GM21360 (cell line): Measurements from ENCODE around the gene AHR.
A peak's percentile ranks its signal among the peaks of the same experiment; 100 is the strongest.

Experiments
- ATAC-seq: cut with Tn5 transposase; IDR thresholded peaks from one replicate; pipeline ENCODE4 v1.9.1; 2021; ENCODE audit warnings: mild to moderate bottlenecking, moderate library complexity; ENCODE audit not compliant: unreplicated experiment

AHR gene

DNA sequence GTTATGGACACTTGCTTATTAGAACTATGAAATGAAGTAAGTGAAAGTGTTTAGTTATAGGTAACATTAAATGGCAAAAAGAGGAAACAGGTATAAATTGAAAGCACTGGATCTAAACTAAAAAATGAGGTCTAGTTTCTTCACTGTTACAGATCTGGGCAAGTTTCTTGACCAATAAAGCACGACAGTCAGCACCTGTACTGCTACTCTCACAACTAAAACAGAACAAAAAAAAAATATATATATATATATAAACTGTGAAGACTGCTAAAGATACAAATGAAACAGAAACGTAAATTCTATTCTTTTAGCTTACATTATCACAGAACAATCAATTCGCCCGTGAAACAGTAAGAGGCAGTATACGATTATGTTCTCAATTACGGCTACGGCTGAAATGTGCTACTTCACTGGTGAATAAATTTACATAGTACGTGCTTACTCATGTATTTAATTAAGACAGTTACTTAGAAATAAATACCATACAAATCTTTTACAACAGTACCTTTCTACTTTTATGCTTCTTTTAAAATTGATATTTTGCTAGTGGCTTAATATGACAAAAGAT, 4.2 kb downstream of the AHR start:
- peak; percentile 36 for ATAC-seq

DNA sequence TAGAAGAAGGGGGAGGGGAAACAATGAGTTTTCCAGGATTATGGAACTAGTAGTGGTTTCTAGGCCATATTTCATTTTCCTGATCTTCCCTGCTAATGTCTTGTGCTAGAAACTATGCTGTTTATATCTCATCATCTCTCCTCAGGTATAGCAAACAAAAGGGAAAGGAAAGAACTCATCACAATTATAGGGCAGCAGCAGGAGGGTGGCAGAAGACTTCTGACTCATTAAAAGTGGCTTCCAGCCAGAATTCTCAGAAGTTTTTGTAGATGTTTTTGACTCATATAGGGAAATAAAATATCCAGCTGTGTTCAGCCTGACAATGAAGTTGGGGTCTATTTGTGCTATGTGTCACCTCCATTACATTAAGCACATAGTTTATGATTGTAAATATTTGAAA, 6.5 kb downstream of the AHR start:
- ATAC-seq: no peak

DNA sequence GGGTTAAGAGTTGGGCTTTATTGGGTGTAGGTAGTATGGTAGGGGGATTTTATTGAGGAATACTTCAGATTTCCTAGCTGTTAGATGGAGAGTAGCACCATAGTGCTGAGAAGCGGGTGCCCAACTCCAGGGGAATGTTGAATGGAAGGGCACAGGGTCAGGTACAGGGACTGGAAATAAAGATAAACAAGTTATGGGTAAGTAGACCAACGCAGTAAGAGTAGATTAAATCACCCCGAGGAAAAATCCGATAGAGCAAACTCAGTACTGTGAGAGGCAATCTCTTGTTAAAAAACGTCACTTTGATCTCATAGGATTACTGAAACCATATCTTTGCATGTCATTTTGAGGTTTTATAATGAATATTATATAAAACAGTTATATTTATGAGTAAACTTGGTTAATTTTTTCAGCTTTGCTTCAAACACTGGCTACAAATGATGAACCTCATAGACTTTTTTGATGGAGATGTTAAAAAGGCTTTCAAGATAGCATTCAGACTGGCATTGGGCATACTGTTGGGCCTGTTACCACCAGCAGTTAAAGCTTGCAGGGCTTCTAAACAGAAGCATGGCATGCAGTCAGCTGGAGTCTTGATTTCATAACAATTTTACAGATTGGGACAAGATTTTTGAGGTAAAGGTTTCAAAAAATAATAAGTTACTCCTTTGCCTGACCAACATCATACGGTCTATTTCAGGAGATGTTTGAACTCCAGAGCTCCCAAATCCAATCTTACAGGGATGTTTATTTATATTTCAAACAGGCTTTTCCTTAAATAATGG, 7.1 kb downstream of the AHR start:
- no peak for ATAC-seq

DNA sequence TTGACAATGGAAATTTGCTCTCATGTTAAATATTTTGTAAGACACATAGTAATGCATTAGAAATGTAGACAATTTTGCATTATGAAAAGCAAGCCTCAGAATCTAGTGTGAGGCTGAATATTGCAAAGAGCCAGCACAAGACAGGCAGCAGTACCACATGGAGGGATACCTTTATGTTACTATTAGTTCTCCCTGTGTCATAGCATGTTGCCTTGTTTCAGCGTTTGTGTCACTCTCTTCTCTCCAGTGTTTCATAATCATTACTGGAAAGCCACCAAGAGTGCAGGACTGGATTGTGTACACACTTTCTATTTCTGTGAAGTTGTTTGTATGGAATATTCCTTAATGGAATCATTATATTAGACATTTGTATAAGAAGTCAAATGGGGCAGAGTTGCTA, 8.5 kb downstream of the AHR start:
- ATAC-seq: no peak

DNA sequence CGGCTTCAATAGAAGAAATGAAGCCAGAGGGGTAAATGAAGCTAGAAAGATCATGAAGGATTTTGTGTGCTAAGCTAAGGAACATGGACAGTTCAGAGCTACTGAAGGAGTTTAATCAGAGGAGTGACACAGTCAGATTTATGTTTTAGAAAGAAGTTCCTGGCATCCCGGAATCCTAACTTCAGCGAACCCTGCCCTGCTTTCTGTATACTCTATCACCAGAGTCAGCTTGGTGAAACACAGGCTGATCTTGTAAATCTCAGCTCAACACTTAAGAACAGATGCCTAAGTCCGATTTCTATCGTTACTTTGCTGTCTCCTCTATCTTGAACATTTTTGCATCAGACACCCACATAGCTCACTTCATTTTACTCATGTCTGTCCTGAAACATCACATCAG, 9.1 kb downstream of the AHR start:
- ATAC-seq: no peak

DNA sequence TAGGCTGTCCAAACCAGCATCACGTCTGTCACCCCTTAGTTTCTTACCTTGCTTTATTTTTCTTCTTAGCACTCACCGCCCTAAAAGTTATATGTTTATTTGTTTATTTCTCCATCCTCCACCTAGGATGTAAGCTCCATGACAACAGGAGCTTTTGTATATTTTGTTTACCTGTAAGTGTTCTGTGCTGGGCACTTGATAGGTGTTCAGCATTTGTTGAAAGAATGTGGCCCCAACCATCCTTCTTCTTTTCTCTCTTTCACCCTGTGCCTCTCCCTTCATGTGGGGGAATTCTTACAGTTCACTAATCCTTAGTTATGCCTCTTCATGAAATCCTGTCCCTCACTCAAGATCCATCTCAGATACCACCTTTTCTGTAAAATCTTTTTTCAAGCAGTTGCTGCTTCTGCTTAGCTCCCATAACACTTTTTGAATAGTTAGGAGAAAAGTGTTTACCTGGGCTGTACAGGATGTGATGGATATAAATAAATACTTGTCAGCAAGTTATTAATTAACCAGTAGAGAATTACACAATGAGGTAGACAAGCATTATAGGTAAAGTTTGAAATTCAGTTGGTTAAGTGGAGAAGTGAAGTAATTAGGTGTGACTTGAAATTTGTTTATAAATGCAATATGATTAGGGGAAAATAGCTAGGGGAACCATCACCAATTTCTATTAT, 9.7 kb downstream of the AHR start:
- no peak for ATAC-seq

DNA sequence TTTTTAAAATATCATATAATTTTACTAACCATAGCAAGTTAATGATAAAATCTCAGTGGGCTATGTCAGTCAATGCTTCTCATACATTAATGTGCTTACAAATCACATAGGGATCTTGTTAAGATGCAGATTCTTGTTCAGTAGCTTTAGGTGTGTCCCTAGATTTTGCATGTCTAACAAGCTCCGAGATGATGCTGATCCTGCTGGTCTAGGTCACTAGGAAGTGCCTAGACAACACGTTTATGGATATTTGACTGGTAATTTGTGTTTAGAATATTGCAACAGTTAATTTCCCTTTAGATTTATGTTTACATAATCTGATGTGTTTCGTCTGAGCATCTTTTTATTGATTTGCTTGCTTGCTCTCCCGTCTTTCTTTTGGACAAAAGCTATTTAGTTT, 12.7 kb downstream of the AHR start:
- no peak for ATAC-seq

DNA sequence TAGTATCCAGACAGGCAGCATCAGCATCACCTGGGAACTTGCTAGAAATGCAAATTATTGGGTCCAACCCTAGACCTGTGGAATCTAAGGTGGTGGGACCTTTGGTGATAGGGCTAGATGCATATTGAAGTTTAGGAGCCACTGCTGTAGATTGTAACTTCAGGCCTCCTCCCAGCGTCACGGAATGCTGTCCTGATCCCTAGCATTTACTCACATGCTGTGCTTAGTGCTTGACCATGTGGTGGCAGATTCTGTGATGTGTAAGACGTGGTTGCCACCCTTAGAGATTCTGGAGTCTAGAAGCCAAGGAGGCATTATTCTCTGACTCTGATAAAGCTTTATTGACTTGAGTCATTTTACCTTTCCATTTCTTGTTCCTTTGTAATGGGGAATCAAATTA, 13.5 kb downstream of the AHR start:
- no peak for ATAC-seq

DNA sequence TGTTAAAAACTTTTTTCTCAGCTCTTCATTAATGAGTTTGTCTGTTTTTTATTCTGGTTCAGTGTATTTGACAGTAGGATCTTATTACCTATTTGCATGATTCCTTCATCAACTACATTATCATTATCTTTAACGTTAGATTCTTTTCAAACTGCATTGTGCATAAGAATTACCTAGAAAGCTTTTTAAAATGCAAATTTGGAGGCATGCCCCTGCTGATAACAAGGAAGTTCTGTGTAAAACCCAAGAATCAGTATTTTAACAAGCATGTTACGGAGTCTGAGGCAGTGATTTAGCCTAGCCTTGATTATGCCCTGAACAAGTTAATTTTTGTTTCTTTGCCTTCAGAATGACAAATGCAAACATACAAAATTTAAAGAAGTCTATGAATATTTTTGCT, 14.2 kb downstream of the AHR start:
- no peak for ATAC-seq

DNA sequence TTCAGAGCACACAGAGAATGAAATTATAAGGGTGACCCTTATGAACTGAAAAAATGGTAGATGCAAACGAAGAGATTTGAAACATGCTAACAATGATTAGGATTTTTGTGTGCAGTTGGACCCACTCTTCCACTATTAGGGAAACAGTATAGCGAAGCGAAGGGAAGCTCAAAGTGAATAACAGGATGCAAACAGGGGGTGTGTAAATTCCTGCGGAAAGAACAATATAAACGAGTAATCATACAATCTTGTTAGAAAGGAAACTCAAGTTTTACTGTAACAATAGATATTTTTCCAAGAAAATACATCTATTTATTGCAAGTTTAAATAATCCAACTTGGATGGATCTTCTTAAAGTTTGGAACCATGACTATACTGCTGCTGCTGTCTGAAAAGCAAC, 14.7 kb downstream of the AHR start:
- no peak for ATAC-seq

DNA sequence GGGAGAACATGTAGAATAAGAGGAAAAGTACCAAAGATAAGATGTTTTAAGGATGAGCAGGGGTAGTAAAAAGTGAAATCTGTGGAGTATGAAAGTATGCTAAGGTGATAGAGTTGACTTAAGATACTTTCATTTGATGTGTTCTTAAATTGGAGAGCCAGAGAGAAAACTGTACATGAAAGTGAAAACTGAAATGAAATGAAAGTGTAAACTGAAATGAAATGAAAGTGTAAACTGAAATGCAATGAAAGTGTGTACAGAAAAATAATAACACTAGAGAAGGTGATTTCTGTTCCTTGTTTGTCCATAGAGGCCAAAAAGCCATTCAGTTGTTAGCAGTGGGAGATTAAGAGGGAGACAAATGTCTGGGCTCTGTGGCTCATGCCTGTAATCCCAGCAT, 17.5 kb downstream of the AHR start:
- ATAC-seq: peak; percentile 75

DNA sequence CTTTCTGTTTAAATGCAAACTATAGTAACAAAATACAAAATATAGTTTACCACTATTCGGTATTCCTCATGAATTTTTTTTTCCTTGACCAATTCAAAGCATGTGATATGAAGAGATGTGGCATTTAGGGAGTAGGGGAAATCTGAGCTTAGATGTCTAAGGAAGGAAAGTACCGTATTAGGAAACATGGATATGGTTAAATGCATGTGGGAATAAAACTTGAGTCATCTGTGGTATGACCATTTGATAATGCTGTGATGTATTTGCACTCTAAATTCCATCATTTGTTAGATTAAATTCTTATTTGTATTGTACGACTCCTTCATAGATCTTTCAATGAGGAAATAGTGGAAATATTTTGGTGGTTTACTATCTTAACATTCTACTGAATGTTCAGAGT, 19.7 kb downstream of the AHR start:
- no peak for ATAC-seq

DNA sequence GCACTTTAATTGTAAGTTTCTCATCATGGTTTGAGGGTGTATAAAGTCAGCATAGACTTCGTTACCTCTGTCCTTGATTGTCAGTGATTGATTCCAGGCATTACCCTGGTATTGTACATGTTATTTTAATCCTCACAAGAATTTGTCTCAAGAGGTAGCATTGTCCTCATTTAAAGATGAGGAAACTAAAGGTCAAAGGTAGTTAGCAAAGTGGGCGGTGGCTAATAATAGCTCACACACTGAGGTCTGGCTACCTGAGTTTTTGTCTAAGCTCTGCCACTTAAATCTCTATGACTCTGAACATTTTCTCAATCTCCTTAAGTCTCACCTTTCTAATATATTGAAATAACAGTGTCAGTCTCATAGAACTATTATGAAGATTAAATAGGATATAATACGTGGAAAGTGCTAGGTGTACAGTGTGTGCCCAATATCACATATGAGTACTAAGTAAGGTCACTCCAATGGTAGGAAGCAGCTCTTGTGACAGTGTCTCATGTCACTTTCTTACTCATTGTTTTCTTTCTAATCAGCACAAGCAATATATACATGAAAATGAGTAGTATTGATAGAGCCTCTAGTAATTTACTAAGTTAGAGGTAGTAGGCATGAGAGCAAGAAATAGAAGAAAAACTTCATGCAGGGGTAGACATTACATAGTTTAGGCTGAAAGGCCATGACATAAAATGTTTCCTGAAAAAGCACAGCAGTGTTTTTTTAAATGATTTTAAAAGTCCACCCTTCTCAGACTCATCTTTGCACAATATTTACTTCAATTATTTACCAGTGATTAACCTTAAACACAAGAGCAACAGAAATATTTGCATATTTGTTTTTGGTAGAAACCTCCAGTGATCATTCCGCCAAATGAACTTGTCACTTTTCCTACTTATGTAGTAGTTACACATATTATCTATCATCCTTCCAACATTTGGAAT, 21.0 kb downstream of the AHR start:
- no peak for ATAC-seq

DNA sequence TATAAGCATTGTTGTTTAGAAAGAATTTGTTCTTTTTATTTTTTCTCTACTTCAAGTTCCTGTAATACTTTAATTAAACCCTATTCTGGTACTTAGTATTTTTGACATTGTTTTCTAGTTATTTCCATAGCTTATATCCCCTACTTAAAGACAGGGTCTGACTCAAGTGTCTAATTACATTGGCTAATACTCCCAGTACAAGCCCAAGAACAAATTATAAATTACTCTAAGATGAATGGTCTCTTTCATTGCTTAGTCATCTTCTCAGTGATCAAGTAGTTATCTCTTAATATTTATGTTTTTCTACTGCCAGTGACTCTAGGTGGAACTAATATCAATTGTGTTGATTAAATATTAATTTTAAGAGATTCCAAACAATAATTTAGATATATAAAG, 21.6 kb downstream of the AHR start:
- no peak for ATAC-seq

DNA sequence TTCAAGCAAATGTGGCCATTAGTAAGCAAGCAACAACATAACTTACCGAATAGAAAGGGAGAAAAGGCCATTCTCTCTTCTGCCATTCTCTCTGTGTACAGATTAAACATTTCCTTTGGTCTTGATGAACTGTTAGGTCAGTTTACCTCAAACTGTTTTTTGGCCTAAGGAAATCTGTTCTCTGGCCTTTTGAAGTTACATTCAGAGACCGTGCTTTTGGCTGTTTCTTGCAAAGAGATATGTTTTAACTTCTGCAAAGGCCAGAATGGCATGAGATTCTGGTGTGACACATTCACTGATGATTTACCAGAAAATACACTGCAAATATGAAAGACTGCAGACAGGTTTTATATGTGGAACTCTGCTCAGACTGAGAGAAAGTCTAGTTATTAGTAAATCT, 22.2 kb downstream of the AHR start:
- no peak for ATAC-seq

DNA sequence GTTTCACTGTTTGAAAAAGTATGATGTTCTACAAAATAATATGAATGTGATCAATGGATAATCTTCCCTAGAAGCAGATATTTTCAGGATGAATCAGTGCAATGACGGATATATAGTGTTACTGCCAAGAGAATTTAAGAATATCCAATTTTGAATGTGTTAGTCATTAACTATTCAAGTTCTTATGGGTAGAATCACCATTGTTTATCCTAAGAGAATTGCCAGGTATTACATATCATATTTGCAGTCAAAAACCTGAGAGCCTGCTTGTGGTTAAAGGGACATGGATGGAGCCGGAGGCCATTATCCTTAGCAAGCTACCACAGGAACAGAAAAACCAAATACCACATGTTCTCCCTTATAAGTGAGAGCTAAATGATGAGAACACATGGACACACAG, 26.9 kb downstream of the AHR start:
- no peak for ATAC-seq

DNA sequence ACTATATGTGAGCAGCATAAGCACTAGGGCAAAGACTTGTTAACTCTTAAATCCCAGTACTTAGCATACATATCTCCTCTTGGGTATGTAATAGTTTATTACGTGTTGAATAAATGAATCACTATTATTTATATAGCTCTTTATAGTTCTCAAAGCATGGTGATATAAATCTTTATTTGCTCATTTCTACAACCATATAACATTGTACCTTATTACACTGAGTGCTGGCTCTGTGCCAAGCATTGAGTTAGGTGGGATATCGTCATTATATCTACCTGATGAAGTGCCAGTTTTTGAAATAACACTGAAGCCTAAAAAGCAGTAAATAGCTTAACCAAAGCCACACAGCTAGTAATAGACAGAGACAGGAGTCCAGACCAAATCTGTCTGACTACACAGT, 27.9 kb downstream of the AHR start:
- no peak for ATAC-seq

DNA sequence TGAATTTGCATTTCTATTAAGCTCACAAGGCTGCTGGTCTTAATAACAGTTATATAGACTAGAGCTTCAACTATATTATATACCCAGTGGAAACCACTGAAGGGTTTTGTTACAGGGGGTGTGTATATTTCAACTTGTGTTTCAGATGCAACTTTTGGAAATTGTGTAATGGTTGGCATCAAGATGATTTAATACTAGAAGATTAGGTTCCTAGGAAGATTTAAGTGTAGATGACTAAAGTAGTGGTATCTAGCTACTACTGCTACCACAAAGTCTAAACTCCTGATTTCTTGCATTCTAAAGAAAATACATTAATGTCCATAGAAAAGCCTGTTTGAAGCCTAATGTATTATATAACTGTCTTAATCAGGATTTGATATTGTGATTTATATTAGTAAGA, 30.2 kb downstream of the AHR start:
- no peak for ATAC-seq

DNA sequence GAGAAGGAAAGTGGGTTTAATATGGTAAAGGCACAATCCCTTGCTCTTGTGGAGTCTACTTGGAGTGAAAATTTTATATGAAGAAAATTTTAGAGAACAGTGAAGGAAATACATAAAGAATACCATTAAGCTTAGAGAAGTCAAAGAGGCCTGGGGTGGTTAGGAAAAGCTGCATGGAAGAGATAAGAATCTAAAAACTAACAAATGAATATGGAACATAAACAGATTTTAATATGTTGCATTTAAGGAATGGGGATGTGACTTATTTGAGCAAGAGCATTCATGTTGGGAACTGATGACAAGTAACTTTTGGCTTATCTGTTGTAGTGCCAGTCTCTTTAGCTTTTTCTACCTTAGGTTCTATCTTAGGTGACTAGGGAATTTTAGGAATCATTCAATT, 31.0 kb downstream of the AHR start:
- ATAC-seq: no peak

DNA sequence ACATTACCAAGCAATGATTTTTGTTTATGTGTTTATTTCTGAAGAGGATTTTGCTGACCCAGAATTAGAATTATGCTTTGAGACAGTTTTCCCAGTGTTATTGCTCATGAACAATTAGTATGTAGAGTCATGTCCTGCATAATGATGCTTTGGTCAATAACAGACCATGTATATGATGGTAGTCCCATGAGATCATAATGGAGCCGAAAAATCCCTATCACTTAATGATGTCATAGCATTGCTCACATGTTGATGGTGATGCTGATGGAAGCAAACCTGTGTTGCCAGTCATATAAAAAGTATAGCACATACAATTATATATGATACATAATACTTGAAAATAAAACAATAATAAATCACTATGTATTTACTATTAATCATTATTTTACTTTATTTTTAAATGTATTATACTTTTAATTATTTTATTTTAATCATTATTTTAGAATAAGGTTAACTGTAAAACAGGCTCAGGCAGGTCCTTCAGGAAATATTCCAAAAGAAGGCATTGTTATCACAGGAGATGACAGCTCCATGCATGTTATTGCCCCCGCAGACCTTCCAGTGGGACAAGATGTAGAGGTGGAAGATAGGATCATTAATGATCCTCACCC, 33.5 kb downstream of the AHR start:
- ATAC-seq: no peak

DNA sequence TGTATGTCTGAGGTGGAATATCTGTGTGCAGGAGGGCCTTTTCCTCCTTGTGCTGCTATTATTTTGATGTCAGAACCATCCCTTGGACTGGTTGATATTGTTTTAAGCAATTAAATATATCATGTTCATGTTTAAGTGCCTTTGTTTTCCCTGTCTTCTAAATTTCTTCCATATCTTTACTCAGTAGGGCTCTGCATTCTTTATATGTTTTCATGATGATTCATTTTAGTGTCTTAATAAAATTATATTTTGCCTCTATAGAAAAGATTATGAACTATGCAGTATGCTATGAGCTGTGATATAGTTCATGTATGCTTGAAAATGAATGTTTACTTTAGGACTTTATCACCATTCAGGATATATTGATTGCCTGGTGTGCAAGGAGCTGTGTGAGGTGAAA, 34.8 kb downstream of the AHR start:
- ATAC-seq: no peak
